Mesendoderm (in vitro differentiated cells): ENCODE measurements around the gene SULT2B1. TPM values are rescaled to one million over a fixed set of nuclear protein-coding genes. Genes with fewer than 3 reads are reported as not detected.

ENCODE experiments used
- DNase-seq: peaks from one replicate; pipeline ENCODE4 v3.0.0; 2013
- H2AK5ac ChIP-seq: 2 replicates; pipeline ENCODE4 v1.6.1; 2013; ENCODE audit warnings: low read length, inconsistent platforms
- H2BK120ac ChIP-seq: 2 replicates; pipeline ENCODE4 v1.6.1; 2013; ENCODE audit warnings: low read depth, mild to moderate bottlenecking, low read length, moderate library complexity, mixed read lengths
- H2BK15ac ChIP-seq: replicated peaks from 2 replicates; pipeline ENCODE4 v1.6.1; 2013; ENCODE audit warnings: low read depth, mild to moderate bottlenecking, moderate library complexity
- H2BK5ac ChIP-seq: 2 replicates; pipeline ENCODE4 v1.6.1; 2013; ENCODE audit warnings: low read length, inconsistent platforms
- H3K18ac ChIP-seq: 2 replicates; pipeline ENCODE4 v1.6.1; 2013; ENCODE audit warnings: mild to moderate bottlenecking, low read length, mixed read lengths
- H3K23ac ChIP-seq: one replicate; pipeline ENCODE4 v1.6.1; 2013; ENCODE audit warnings: low read length
- H3K27ac ChIP-seq: 2 replicates; pipeline ENCODE4 v1.5.1; 2013; ENCODE audit warnings: low read depth, mild to moderate bottlenecking, inconsistent platforms, low read length, moderate library complexity
- H3K27me3 ChIP-seq: 2 replicates; pipeline ENCODE4 v1.6.1; 2013; ENCODE audit warnings: low read length, control low read depth, mild to moderate bottlenecking, inconsistent platforms; ENCODE audit not compliant: insufficient read depth, poor library complexity
- H3K36me3 ChIP-seq: 2 replicates; pipeline ENCODE4 v1.6.1; 2013; ENCODE audit warnings: low read length, inconsistent platforms; ENCODE audit not compliant: control insufficient read depth, insufficient read depth
- H3K4ac ChIP-seq: one replicate; pipeline ENCODE4 v1.6.1; 2013; ENCODE audit warnings: low read depth, mild to moderate bottlenecking, low read length, moderate library complexity
- H3K4me1 ChIP-seq: 2 replicates; pipeline ENCODE4 v1.6.1; 2013; ENCODE audit warnings: low read depth, low read length, inconsistent platforms; ENCODE audit not compliant: control insufficient read depth
- H3K4me2 ChIP-seq: 2 replicates; pipeline ENCODE4 v1.6.1; 2013; ENCODE audit warnings: low read length
- H3K4me3 ChIP-seq: 2 replicates; pipeline ENCODE4 v1.5.1; 2013; ENCODE audit warnings: mild to moderate bottlenecking, low read length
- H3K56ac ChIP-seq: one replicate; pipeline ENCODE4 v1.6.1; 2013; ENCODE audit warnings: low read length
- H3K79me1 ChIP-seq: 2 replicates; pipeline ENCODE4 v1.6.1; 2013; ENCODE audit warnings: low read length, inconsistent platforms
- H3K79me2 ChIP-seq: 2 replicates; pipeline ENCODE4 v1.6.1; 2013; ENCODE audit warnings: mild to moderate bottlenecking, low read length; ENCODE audit not compliant: control insufficient read depth, insufficient read depth
- H3K9ac ChIP-seq: 2 replicates; pipeline ENCODE4 v1.6.1; 2013; ENCODE audit warnings: low read length, inconsistent platforms
- H4K5ac ChIP-seq: one replicate; pipeline ENCODE4 v1.6.1; 2013; ENCODE audit warnings: low read length
- H4K8ac ChIP-seq: one replicate; pipeline ENCODE4 v1.6.1; 2013; ENCODE audit warnings: low read depth, mild to moderate bottlenecking, control low read depth, low read length, moderate library complexity
- WGBS: extraction: QIAGEN DNeasy Blood & Tissue Kit; methylation state at CpG from one replicate; pipeline ENCODE4 v1.1.7; 2013; ENCODE audit warnings: low lambda C conversion rate, missing lambda C conversion rate; ENCODE audit not compliant: insufficient coverage; ENCODE audit errors: extremely low coverage; 5-methylcytosine and 5-hydroxymethylcytosine counted together
- polyA plus RNA-seq, 2 experiments: library from polyadenylated mRNA; stranded (reverse); fragments of 200-250 nt; gene quantifications; one replicate each; pipeline ENCODE4 v1.2.3, GENCODE V29; 2013

The SULT2B1 gene
- polyA plus RNA-seq (2013, experiment 1 of 2): 0.14 TPM
- polyA plus RNA-seq (2013, experiment 2 of 2): 0.24 TPM

- Histone ChIP-seq H4K5ac (no peak within 1 kb of the TSS), H3K4ac (no peak within 1 kb of the TSS), H3K56ac (no peak within 1 kb of the TSS), H3K18ac (no peak within 1 kb of the TSS), H3K79me2 (no peaks in the 10 kb centered on the region), H2BK120ac (no peak within 1 kb of the TSS), H4K8ac (no peak within 1 kb of the TSS), H3K9ac (no peak within 1 kb of the TSS), H3K4me2 (no peak within 1 kb of the TSS), H2BK5ac (no peak within 1 kb of the TSS), H3K36me3 (no peaks in the 10 kb centered on the region), H3K4me1 (no peaks in the 10 kb centered on the region), H3K4me3 (no peak within 1 kb of the TSS), H2BK15ac (no peak within 1 kb of the TSS), H3K79me1 (no peaks in the 10 kb centered on the region), H3K27me3 (no peaks in the 10 kb centered on the region), H2AK5ac (peak within 1 kb of the TSS; percentile 38), H3K23ac (no peak within 1 kb of the TSS), H3K27ac (no peak within 1 kb of the TSS)
- DNase-seq: no peak
- no CpG with 5 or more reads among the region's 36 CpGs for WGBS
Measured at GRCh38 chr19:48551437-48552302, at the start of gene SULT2B1. TSS of gene SULT2B1 (plus strand) at chr19:48552172. CDS start at chr19:48552253, 81 bp downstream.

- Histone ChIP-seq H4K5ac (no peak overlapping the region), H3K56ac (peak overlapping the region; percentile 29), H3K23ac (no peak overlapping the region), H2BK15ac (no peak overlapping the region), H3K27me3 (no peaks in the 10 kb centered on the region), H3K4ac (no peak overlapping the region), H2BK5ac (no peak overlapping the region), H3K9ac (peak overlapping the region; percentile 44), H3K4me1 (peaks cover 3% of the 10 kb centered on the region), H4K8ac (no peak overlapping the region), H3K79me2 (no peaks in the 10 kb centered on the region), H3K27ac (no peak overlapping the region), H3K79me1 (no peaks in the 10 kb centered on the region), H3K4me2 (peak overlapping the region; percentile 48), H3K36me3 (no peaks in the 10 kb centered on the region), H2AK5ac (no peak overlapping the region), H3K18ac (no peak overlapping the region), H2BK120ac (no peak overlapping the region), H3K4me3 (no peak overlapping the region)
- no CpG with 5 or more reads among the region's 27 CpGs for WGBS
- DNase-seq: no peak
Measured at GRCh38 chr19:48502350-48503018, 49.5 kb upstream of the SULT2B1 start.

GRCh38 chr19:48506138-48506733 lies 45.7 kb upstream of the SULT2B1 start:
- Histone ChIP-seq H2BK5ac (no peak overlapping the region), H3K18ac (no peak overlapping the region), H4K5ac (no peak overlapping the region), H3K36me3 (no peaks in the 10 kb centered on the region), H2BK15ac (no peak overlapping the region), H3K4me3 (no peak overlapping the region), H3K27me3 (no peaks in the 10 kb centered on the region), H3K4ac (no peak overlapping the region), H3K79me2 (no peaks in the 10 kb centered on the region), H4K8ac (no peak overlapping the region), H3K4me1 (no peaks in the 10 kb centered on the region), H3K9ac (no peak overlapping the region), H3K56ac (no peak overlapping the region), H2AK5ac (no peak overlapping the region), H3K79me1 (no peaks in the 10 kb centered on the region), H3K4me2 (no peak overlapping the region), H3K23ac (no peak overlapping the region), H3K27ac (no peak overlapping the region), H2BK120ac (no peak overlapping the region)
- WGBS: no CpG with 5 or more reads among the region's 5 CpGs
- DNase-seq: peak; percentile 78

GRCh38 chr19:48507911-48508439 lies 44.0 kb upstream of the SULT2B1 start:
- H3K9ac ChIP-seq: no peak overlapping the region
- H3K4me3 ChIP-seq: no peak overlapping the region
- WGBS: no CpG with 5 or more reads among the region's 7 CpGs
- no peak overlapping the region for H2BK15ac ChIP-seq
- no peak overlapping the region for H3K27ac ChIP-seq
- H3K79me1 ChIP-seq: no peaks in the 10 kb centered on the region
- no peaks in the 10 kb centered on the region for H3K4me1 ChIP-seq
- H3K23ac ChIP-seq: no peak overlapping the region
- no peak overlapping the region for H3K4ac ChIP-seq
- no peaks in the 10 kb centered on the region for H3K79me2 ChIP-seq
- no peak for DNase-seq
- no peak overlapping the region for H2BK5ac ChIP-seq
- H3K4me2 ChIP-seq: no peak overlapping the region
- H2AK5ac ChIP-seq: no peak overlapping the region
- no peak overlapping the region for H3K18ac ChIP-seq
- no peak overlapping the region for H4K5ac ChIP-seq
- H4K8ac ChIP-seq: no peak overlapping the region
- H3K56ac ChIP-seq: no peak overlapping the region
- H3K27me3 ChIP-seq: no peaks in the 10 kb centered on the region
- no peaks in the 10 kb centered on the region for H3K36me3 ChIP-seq
- H2BK120ac ChIP-seq: no peak overlapping the region

- H3K79me2 ChIP-seq: no peaks in the 10 kb centered on the region
- no peak overlapping the region for H3K9ac ChIP-seq
- H3K23ac ChIP-seq: no peak overlapping the region
- no peak overlapping the region for H3K4ac ChIP-seq
- H3K27me3 ChIP-seq: no peaks in the 10 kb centered on the region
- no peak overlapping the region for H2BK120ac ChIP-seq
- no peaks in the 10 kb centered on the region for H3K4me1 ChIP-seq
- no peak overlapping the region for H3K27ac ChIP-seq
- no peak for DNase-seq
- H4K8ac ChIP-seq: no peak overlapping the region
- no peaks in the 10 kb centered on the region for H3K36me3 ChIP-seq
- H3K56ac ChIP-seq: no peak overlapping the region
- no peak overlapping the region for H2BK15ac ChIP-seq
- no peak overlapping the region for H2BK5ac ChIP-seq
- no peak overlapping the region for H2AK5ac ChIP-seq
- no CpG with 5 or more reads among the region's 32 CpGs for WGBS
- no peak overlapping the region for H3K18ac ChIP-seq
- H3K79me1 ChIP-seq: no peaks in the 10 kb centered on the region
- H4K5ac ChIP-seq: no peak overlapping the region
- H3K4me2 ChIP-seq: no peak overlapping the region
- H3K4me3 ChIP-seq: no peak overlapping the region
Measured at GRCh38 chr19:48508729-48509411, 43.1 kb upstream of the SULT2B1 start.
